ENCODE measurements around the gene CFAP73. TPM values are rescaled to one million over a fixed set of nuclear protein-coding genes. Genes with fewer than 3 reads are reported as not detected.

CFAP73 gene
- total and polyA plus RNA-seq, 4 donors = 10.4 to 40.6 (median 14.6) TPM

DNA sequence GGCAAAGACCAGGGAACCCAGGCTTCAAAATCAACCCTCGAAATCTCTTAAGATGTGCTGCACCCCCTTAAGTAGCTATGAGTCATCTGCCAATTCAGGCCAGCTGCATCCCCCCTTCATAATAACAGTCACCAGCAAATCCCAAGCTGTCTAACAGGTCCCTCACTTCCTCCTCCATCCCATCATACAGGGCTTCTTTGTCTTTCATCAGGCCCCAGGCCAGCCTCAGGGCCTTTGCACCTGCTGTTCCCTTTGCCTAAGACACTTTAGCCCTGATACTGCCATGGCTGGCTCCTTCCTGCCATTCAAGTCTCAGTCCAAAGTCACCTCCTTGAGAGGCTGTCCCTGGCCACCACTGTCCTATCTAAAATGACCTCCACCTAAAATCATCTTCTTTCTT, 18.0 kb upstream of the CFAP73 start:
- Histone ChIP-seq H3K27ac (ENCODE audit: low read depth in 1 of 2, low read length in 1 of 2) (no peak overlapping the region), H3K36me3 (ENCODE audit: control insufficient read depth in 4 of 4, insufficient read depth in 4 of 4, low read length in 4 of 4) (no peaks in the 10 kb centered on the region), H3K9ac (ENCODE audit: insufficient read depth in 1 of 2, low read length in 2 of 2) (no peak overlapping the region), H3K4me3 (no peak overlapping the region), H3K4me1 (ENCODE audit: control insufficient read depth in 5 of 5, insufficient read depth in 5 of 5, low read length in 5 of 5) (no peaks in the 10 kb centered on the region), H3K27me3 (ENCODE audit: control insufficient read depth in 3 of 3, insufficient read depth in 3 of 3, low read length in 2 of 3) (peaks cover 0 to 6% (median 0%) of the 10 kb centered on the region in 3 donors), H3K9me3 (ENCODE audit: control insufficient read depth in 4 of 4, insufficient read depth in 3 of 4, low read length in 3 of 4) (peaks cover 0 to 3% (median 0%) of the 10 kb centered on the region in 4 donors)
- WGBS, 2 donors = 57 to 76% methylated on average over 1 of the region's 1 CpG
- ATAC-seq (ENCODE audit: insufficient read depth, low FRiP score) = no peak
- TF ChIP-seq CTCF (IDR thresholded peaks at IDR 0.05; ENCODE audit: control extremely low read depth, extremely low read depth) = no peak
- DNase-seq = no peak

GRCh38 chr12:113133036-113133435, 16.5 kb upstream of the CFAP73 start:
- peaks cover 0 to 3% (median 0%) of the 10 kb centered on the region in 4 donors for H3K9me3 ChIP-seq (ENCODE audit: control insufficient read depth in 4 of 4, insufficient read depth in 3 of 4, low read length in 3 of 4)
- DNase-seq (no peak), ATAC-seq (ENCODE audit: insufficient read depth, low FRiP score) (no peak)
- no peaks in the 10 kb centered on the region for H3K4me1 ChIP-seq (ENCODE audit: control insufficient read depth in 5 of 5, insufficient read depth in 5 of 5, low read length in 5 of 5)
- H3K9ac ChIP-seq (ENCODE audit: insufficient read depth in 1 of 2, low read length in 2 of 2) = no peak overlapping the region
- no peak for TF ChIP-seq CTCF (IDR thresholded peaks at IDR 0.05; ENCODE audit: control extremely low read depth, extremely low read depth)
- H3K36me3 ChIP-seq (ENCODE audit: control insufficient read depth in 4 of 4, insufficient read depth in 4 of 4, low read length in 4 of 4) = no peaks in the 10 kb centered on the region
- no peak overlapping the region for H3K27ac ChIP-seq (ENCODE audit: low read depth in 1 of 2, low read length in 1 of 2)
- peaks cover 0 to 9% (median 0%) of the 10 kb centered on the region in 3 donors for H3K27me3 ChIP-seq (ENCODE audit: control insufficient read depth in 3 of 3, insufficient read depth in 3 of 3, low read length in 2 of 3)
- 50 to 79% methylated on average over 6 of the region's 6 CpGs for WGBS, 2 donors
- no peak overlapping the region for H3K4me3 ChIP-seq

- Histone ChIP-seq H3K4me3 (no peak overlapping the region), H3K4me1 (ENCODE audit: control insufficient read depth in 5 of 5, insufficient read depth in 5 of 5, low read length in 5 of 5) (no peaks in the 10 kb centered on the region), H3K27ac (ENCODE audit: low read depth in 1 of 2, low read length in 1 of 2) (no peak overlapping the region), H3K27me3 (ENCODE audit: control insufficient read depth in 3 of 3, insufficient read depth in 3 of 3, low read length in 2 of 3) (peaks cover 0 to 9% (median 0%) of the 10 kb centered on the region in 3 donors), H3K9me3 (ENCODE audit: control insufficient read depth in 4 of 4, insufficient read depth in 3 of 4, low read length in 3 of 4) (peaks cover 0 to 3% (median 0%) of the 10 kb centered on the region in 4 donors), H3K9ac (ENCODE audit: insufficient read depth in 1 of 2, low read length in 2 of 2) (no peak overlapping the region), H3K36me3 (ENCODE audit: control insufficient read depth in 4 of 4, insufficient read depth in 4 of 4, low read length in 4 of 4) (no peaks in the 10 kb centered on the region)
- WGBS, 2 donors = 66 to 73% methylated on average over 3 of the region's 3 CpGs
- ATAC-seq (ENCODE audit: insufficient read depth, low FRiP score) = no peak
- no peak for TF ChIP-seq CTCF (IDR thresholded peaks at IDR 0.05; ENCODE audit: control extremely low read depth, extremely low read depth)
- DNase-seq = no peak
Measured at GRCh38 chr12:113133666-113134065, 15.9 kb upstream of the CFAP73 start.

GRCh38 chr12:113134071-113134470, 15.5 kb upstream of the CFAP73 start:
- H3K36me3 ChIP-seq (ENCODE audit: control insufficient read depth in 4 of 4, insufficient read depth in 4 of 4, low read length in 4 of 4) = no peaks in the 10 kb centered on the region
- no peak overlapping the region for H3K4me3 ChIP-seq
- H3K27me3 ChIP-seq (ENCODE audit: control insufficient read depth in 3 of 3, insufficient read depth in 3 of 3, low read length in 2 of 3) = peaks cover 0 to 9% (median 0%) of the 10 kb centered on the region in 3 donors
- H3K9ac ChIP-seq (ENCODE audit: insufficient read depth in 1 of 2, low read length in 2 of 2) = no peak overlapping the region
- no peak for ATAC-seq (ENCODE audit: insufficient read depth, low FRiP score)
- 69 to 93% methylated on average over 2 of the region's 2 CpGs for WGBS, 2 donors
- no peaks in the 10 kb centered on the region for H3K4me1 ChIP-seq (ENCODE audit: control insufficient read depth in 5 of 5, insufficient read depth in 5 of 5, low read length in 5 of 5)
- H3K9me3 ChIP-seq (ENCODE audit: control insufficient read depth in 4 of 4, insufficient read depth in 3 of 4, low read length in 3 of 4) = peaks cover 0 to 3% (median 0%) of the 10 kb centered on the region in 4 donors
- no peak for DNase-seq
- no peak overlapping the region for H3K27ac ChIP-seq (ENCODE audit: low read depth in 1 of 2, low read length in 1 of 2)
- no peak for TF ChIP-seq CTCF (IDR thresholded peaks at IDR 0.05; ENCODE audit: control extremely low read depth, extremely low read depth)

All from lung (tissue), 12 donors.